HFF-Myc (cell line): ENCODE measurements around the gene DAP.

Experiments
- DNase-seq: peaks from one replicate; pipeline ENCODE4 v3.0.0-alpha.2; 2011; ENCODE audit warnings: low read depth; ENCODE audit errors: extremely low read depth
- H3K4me3 ChIP-seq: replicated peaks from 2 replicates; pipeline ENCODE4 v1.5.1; 2011; ENCODE audit warnings: low read depth, mild to moderate bottlenecking, control low read depth, low read length
- CTCF ChIP-seq: IDR thresholded peaks from 2 replicates; pipeline ENCODE4 v1.5.1; 2012; ENCODE audit warnings: mild to moderate bottlenecking, low read depth, low read length, control low read depth; ENCODE audit errors: missing control alignments

Gene DAP

GRCh38 chr5:10711562-10711961 is 49.5 kb downstream of the DAP start:
- no peak for TF ChIP-seq CTCF
- H3K4me3 ChIP-seq: no peak overlapping the region
- no peak for DNase-seq

- DNase-seq: no peak
- TF ChIP-seq CTCF: no peak
- no peak overlapping the region for H3K4me3 ChIP-seq
Observed at GRCh38 chr5:10710513-10711128, 50.4 kb downstream of the DAP start.

- TF ChIP-seq CTCF: no peak
- H3K4me3 ChIP-seq: no peak overlapping the region
- no peak for DNase-seq
Observed at GRCh38 chr5:10709933-10710332, 51.1 kb downstream of the DAP start.

GRCh38 chr5:10709409-10709808 is 51.6 kb downstream of the DAP start:
- DNase-seq: no peak
- TF ChIP-seq CTCF: no peak
- H3K4me3 ChIP-seq: no peak overlapping the region

GRCh38 chr5:10708189-10708944 is 52.7 kb downstream of the DAP start:
- TF ChIP-seq CTCF: no peak
- H3K4me3 ChIP-seq: no peak overlapping the region
- DNase-seq: no peak

GRCh38 chr5:10707198-10708142 is 53.6 kb downstream of the DAP start:
- no peak overlapping the region for H3K4me3 ChIP-seq
- no peak for TF ChIP-seq CTCF
- no peak for DNase-seq
